Measurements from ENCODE around the gene COLEC11. TPM values are rescaled to one million over a fixed set of nuclear protein-coding genes. Genes with fewer than 3 reads are reported as not detected.
"Not testable (repeated sequence)": the region's sequence is repeated elsewhere in the genome, so short reads cannot be mapped to it uniquely, and the experiment has no call there.

COLEC11 gene
- total and polyA plus RNA-seq, 2 donors: 5.2 to 9.2 TPM

GRCh38 chr2:3565117-3565516, 29.8 kb upstream of the COLEC11 start:
- DNase-seq (ENCODE audit: low read depth in 6 of 9, low spot score in 9 of 9): no peak
- Histone ChIP-seq H3K9me3 (ENCODE audit: control insufficient read depth in 2 of 2, insufficient read depth in 1 of 2, low read length in 1 of 2) (no peaks in the 10 kb centered on the region), H3K27me3 (ENCODE audit: control insufficient read depth in 2 of 2, insufficient read depth in 1 of 2, low read length in 1 of 2) (no peaks in the 10 kb centered on the region), H3K4me1 (ENCODE audit: control insufficient read depth in 2 of 2, insufficient read depth in 2 of 2, low read length in 2 of 2) (no peaks in the 10 kb centered on the region), H3K27ac (ENCODE audit: low read depth in 1 of 2, low read length in 1 of 2) (no peak overlapping the region), H3K36me3 (ENCODE audit: control insufficient read depth in 2 of 2, insufficient read depth in 2 of 2, low read length in 1 of 2) (peaks cover 0 to 5% of the 10 kb centered on the region in 2 donors), H3K4me3 (ENCODE audit: low read length in 2 of 2) (no peak overlapping the region)
- WGBS: 96% methylated on average over 6 of the region's 6 CpGs

GRCh38 chr2:3566806-3567205, 28.1 kb upstream of the COLEC11 start:
- Histone ChIP-seq H3K36me3 (ENCODE audit: control insufficient read depth in 2 of 2, insufficient read depth in 2 of 2, low read length in 1 of 2) (no peaks in the 10 kb centered on the region), H3K9me3 (ENCODE audit: control insufficient read depth in 2 of 2, insufficient read depth in 1 of 2, low read length in 1 of 2) (no peaks in the 10 kb centered on the region), H3K4me1 (ENCODE audit: control insufficient read depth in 2 of 2, insufficient read depth in 2 of 2, low read length in 2 of 2) (no peaks in the 10 kb centered on the region), H3K27me3 (ENCODE audit: control insufficient read depth in 2 of 2, insufficient read depth in 1 of 2, low read length in 1 of 2) (no peaks in the 10 kb centered on the region), H3K4me3 (ENCODE audit: low read length in 2 of 2) (no peak overlapping the region), H3K27ac (ENCODE audit: low read depth in 1 of 2, low read length in 1 of 2) (no peak overlapping the region)
- WGBS: 98% methylated on average over 9 of the region's 9 CpGs
- no peak for DNase-seq (ENCODE audit: low read depth in 6 of 9, low spot score in 9 of 9)

- H3K36me3 ChIP-seq (ENCODE audit: control insufficient read depth in 2 of 2, insufficient read depth in 2 of 2, low read length in 1 of 2); H3K4me1 ChIP-seq (ENCODE audit: control insufficient read depth in 2 of 2, insufficient read depth in 2 of 2, low read length in 2 of 2); H3K27me3 ChIP-seq (ENCODE audit: control insufficient read depth in 2 of 2, insufficient read depth in 1 of 2, low read length in 1 of 2); DNase-seq (ENCODE audit: low read depth in 6 of 9, low spot score in 9 of 9); H3K27ac ChIP-seq (ENCODE audit: low read depth in 1 of 2, low read length in 1 of 2); H3K9me3 ChIP-seq (ENCODE audit: control insufficient read depth in 2 of 2, insufficient read depth in 1 of 2, low read length in 1 of 2); H3K4me3 ChIP-seq (ENCODE audit: low read length in 2 of 2): not testable (repeated sequence)
- 91% methylated on average over 17 of the region's 23 CpGs for WGBS
These were observed 25.3 kb upstream of the COLEC11 start for GRCh38 chr2:3569656-3570055.

- Histone ChIP-seq H3K27ac (ENCODE audit: low read depth in 1 of 2, low read length in 1 of 2) (no peak overlapping the region), H3K4me3 (ENCODE audit: low read length in 2 of 2) (no peak overlapping the region), H3K9me3 (ENCODE audit: control insufficient read depth in 2 of 2, insufficient read depth in 1 of 2, low read length in 1 of 2) (peaks cover 0 to 6% of the 10 kb centered on the region in 2 donors), H3K4me1 (ENCODE audit: control insufficient read depth in 2 of 2, insufficient read depth in 2 of 2, low read length in 2 of 2) (peaks cover 0 to 9% of the 10 kb centered on the region in 2 donors), H3K27me3 (ENCODE audit: control insufficient read depth in 2 of 2, insufficient read depth in 1 of 2, low read length in 1 of 2) (no peaks in the 10 kb centered on the region), H3K36me3 (ENCODE audit: control insufficient read depth in 2 of 2, insufficient read depth in 2 of 2, low read length in 1 of 2) (peaks cover 0 to 2% of the 10 kb centered on the region in 2 donors)
- DNase-seq (ENCODE audit: low read depth in 6 of 9, low spot score in 9 of 9): no peak
- 96% methylated on average over 8 of the region's 8 CpGs for WGBS
These were observed 23.6 kb upstream of the COLEC11 start for GRCh38 chr2:3571284-3571683.

GRCh38 chr2:3572620-3573019, 22.3 kb upstream of the COLEC11 start:
- Histone ChIP-seq H3K27me3 (ENCODE audit: control insufficient read depth in 2 of 2, insufficient read depth in 1 of 2, low read length in 1 of 2) (no peaks in the 10 kb centered on the region), H3K4me3 (ENCODE audit: low read length in 2 of 2) (no peak overlapping the region), H3K36me3 (ENCODE audit: control insufficient read depth in 2 of 2, insufficient read depth in 2 of 2, low read length in 1 of 2) (peaks cover 5 to 14% of the 10 kb centered on the region in 2 donors), H3K4me1 (ENCODE audit: control insufficient read depth in 2 of 2, insufficient read depth in 2 of 2, low read length in 2 of 2) (peaks cover 3 to 19% of the 10 kb centered on the region in 2 donors), H3K27ac (ENCODE audit: low read depth in 1 of 2, low read length in 1 of 2) (no peak overlapping the region), H3K9me3 (ENCODE audit: control insufficient read depth in 2 of 2, insufficient read depth in 1 of 2, low read length in 1 of 2) (peaks cover 0 to 6% of the 10 kb centered on the region in 2 donors)
- DNase-seq (ENCODE audit: low read depth in 6 of 9, low spot score in 9 of 9): no peak
- WGBS: 96% methylated on average over 2 of the region's 2 CpGs

- H3K27ac ChIP-seq (ENCODE audit: low read depth in 1 of 2, low read length in 1 of 2): no peak overlapping the region
- peaks cover 10 to 29% of the 10 kb centered on the region in 2 donors for H3K36me3 ChIP-seq (ENCODE audit: control insufficient read depth in 2 of 2, insufficient read depth in 2 of 2, low read length in 1 of 2)
- peaks cover 0 to 6% of the 10 kb centered on the region in 2 donors for H3K9me3 ChIP-seq (ENCODE audit: control insufficient read depth in 2 of 2, insufficient read depth in 1 of 2, low read length in 1 of 2)
- no peak for DNase-seq (ENCODE audit: low read depth in 6 of 9, low spot score in 9 of 9)
- WGBS: 95% methylated on average over 11 of the region's 11 CpGs
- peaks cover 3 to 19% of the 10 kb centered on the region in 2 donors for H3K4me1 ChIP-seq (ENCODE audit: control insufficient read depth in 2 of 2, insufficient read depth in 2 of 2, low read length in 2 of 2)
- H3K27me3 ChIP-seq (ENCODE audit: control insufficient read depth in 2 of 2, insufficient read depth in 1 of 2, low read length in 1 of 2): no peaks in the 10 kb centered on the region
- no peak overlapping the region for H3K4me3 ChIP-seq (ENCODE audit: low read length in 2 of 2)
These were observed 20.8 kb upstream of the COLEC11 start for GRCh38 chr2:3574155-3574554.

GRCh38 chr2:3575534-3576262, 19.2 kb upstream of the COLEC11 start:
- Histone ChIP-seq H3K27ac (ENCODE audit: low read depth in 1 of 2, low read length in 1 of 2) (peak overlapping the region; percentile 88 to 91), H3K4me1 (ENCODE audit: control insufficient read depth in 2 of 2, insufficient read depth in 2 of 2, low read length in 2 of 2) (peaks cover 3 to 19% of the 10 kb centered on the region in 2 donors), H3K27me3 (ENCODE audit: control insufficient read depth in 2 of 2, insufficient read depth in 1 of 2, low read length in 1 of 2) (no peaks in the 10 kb centered on the region), H3K4me3 (ENCODE audit: low read length in 2 of 2) (peak overlapping the region; percentile 70 to 72), H3K9me3 (ENCODE audit: control insufficient read depth in 2 of 2, insufficient read depth in 1 of 2, low read length in 1 of 2) (peaks cover 0 to 6% of the 10 kb centered on the region in 2 donors), H3K36me3 (ENCODE audit: control insufficient read depth in 2 of 2, insufficient read depth in 2 of 2, low read length in 1 of 2) (peaks cover 24 to 44% of the 10 kb centered on the region in 2 donors)
- WGBS: 2% methylated on average over 54 of the region's 54 CpGs
- peak in 2 of 9 donors; percentile 15 to 25 for DNase-seq (ENCODE audit: low read depth in 6 of 9, low spot score in 9 of 9)

GRCh38 chr2:3576263-3576630, 18.7 kb upstream of the COLEC11 start:
- DNase-seq (ENCODE audit: low read depth in 6 of 9, low spot score in 9 of 9); H3K9me3 ChIP-seq (ENCODE audit: control insufficient read depth in 2 of 2, insufficient read depth in 1 of 2, low read length in 1 of 2); H3K27me3 ChIP-seq (ENCODE audit: control insufficient read depth in 2 of 2, insufficient read depth in 1 of 2, low read length in 1 of 2): not testable (repeated sequence)
- 89% methylated on average over 10 of the region's 10 CpGs for WGBS
- peak overlapping the region; percentile 70 to 72 for H3K4me3 ChIP-seq (ENCODE audit: low read length in 2 of 2)
- peaks cover 27 to 50% of the 10 kb centered on the region in 2 donors for H3K36me3 ChIP-seq (ENCODE audit: control insufficient read depth in 2 of 2, insufficient read depth in 2 of 2, low read length in 1 of 2)
- H3K4me1 ChIP-seq (ENCODE audit: control insufficient read depth in 2 of 2, insufficient read depth in 2 of 2, low read length in 2 of 2): peaks cover 3 to 19% of the 10 kb centered on the region in 2 donors
- H3K27ac ChIP-seq (ENCODE audit: low read depth in 1 of 2, low read length in 1 of 2): peak overlapping the region in 1 of 2 donors; percentile 88

- H3K27me3 ChIP-seq (ENCODE audit: control insufficient read depth in 2 of 2, insufficient read depth in 1 of 2, low read length in 1 of 2): no peaks in the 10 kb centered on the region
- H3K27ac ChIP-seq (ENCODE audit: low read depth in 1 of 2, low read length in 1 of 2): no peak overlapping the region
- peaks cover 35 to 72% of the 10 kb centered on the region in 2 donors for H3K36me3 ChIP-seq (ENCODE audit: control insufficient read depth in 2 of 2, insufficient read depth in 2 of 2, low read length in 1 of 2)
- peaks cover 0 to 6% of the 10 kb centered on the region in 2 donors for H3K9me3 ChIP-seq (ENCODE audit: control insufficient read depth in 2 of 2, insufficient read depth in 1 of 2, low read length in 1 of 2)
- WGBS: 94% methylated on average over 5 of the region's 5 CpGs
- no peak overlapping the region for H3K4me3 ChIP-seq (ENCODE audit: low read length in 2 of 2)
- H3K4me1 ChIP-seq (ENCODE audit: control insufficient read depth in 2 of 2, insufficient read depth in 2 of 2, low read length in 2 of 2): peaks cover 3 to 19% of the 10 kb centered on the region in 2 donors
- DNase-seq (ENCODE audit: low read depth in 6 of 9, low spot score in 9 of 9): no peak
These were observed 15.9 kb upstream of the COLEC11 start for GRCh38 chr2:3578987-3579386.

Measured in thymus (tissue), 11 donors.